ENCODE measurements around the gene GALNT16. TPM values are rescaled to one million over a fixed set of nuclear protein-coding genes. Genes with fewer than 3 reads are reported as not detected.

GALNT16 gene
- total RNA-seq, 1 donor from 2014 or later, result 124 TPM

DNA sequence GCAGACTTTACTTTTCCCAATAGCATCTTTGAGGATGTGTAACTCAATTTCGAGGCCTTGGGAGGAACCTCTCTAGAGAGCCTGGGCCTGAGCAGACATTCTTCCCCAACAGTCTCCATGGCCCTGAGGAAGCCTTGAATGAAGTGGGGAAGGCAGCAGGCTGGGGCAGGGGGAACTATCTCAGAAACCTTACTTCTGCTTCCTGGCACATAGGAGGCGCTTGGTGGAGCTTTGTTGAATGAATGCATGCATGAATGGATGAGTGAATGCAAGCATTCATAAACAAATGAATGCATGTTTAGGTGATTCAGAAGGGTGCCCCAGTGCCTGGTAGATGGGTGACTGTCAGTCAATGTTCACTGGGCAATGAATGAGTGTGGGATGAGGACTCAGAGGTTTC lies 58.3 kb downstream of the GALNT16 start:
- Mint-ChIP-seq H3K27ac (ENCODE audit: unreplicated experiment) (no peak overlapping the region), H3K4me1 (ENCODE audit: low read depth, unreplicated experiment) (peaks cover 7% of the 10 kb centered on the region), H3K27me3 (ENCODE audit: unreplicated experiment) (peaks cover 14% of the 10 kb centered on the region), H3K9me3 (ENCODE audit: unreplicated experiment) (peaks cover 11% of the 10 kb centered on the region), H3K36me3 (ENCODE audit: unreplicated experiment) (no peaks in the 10 kb centered on the region), H3K4me3 (ENCODE audit: unreplicated experiment) (no peak overlapping the region)
- no peak for TF ChIP-seq CTCF (IDR thresholded peaks at IDR 0.05; ENCODE audit: partially characterized antibody, unreplicated experiment)
- no peak for DNase-seq

DNA sequence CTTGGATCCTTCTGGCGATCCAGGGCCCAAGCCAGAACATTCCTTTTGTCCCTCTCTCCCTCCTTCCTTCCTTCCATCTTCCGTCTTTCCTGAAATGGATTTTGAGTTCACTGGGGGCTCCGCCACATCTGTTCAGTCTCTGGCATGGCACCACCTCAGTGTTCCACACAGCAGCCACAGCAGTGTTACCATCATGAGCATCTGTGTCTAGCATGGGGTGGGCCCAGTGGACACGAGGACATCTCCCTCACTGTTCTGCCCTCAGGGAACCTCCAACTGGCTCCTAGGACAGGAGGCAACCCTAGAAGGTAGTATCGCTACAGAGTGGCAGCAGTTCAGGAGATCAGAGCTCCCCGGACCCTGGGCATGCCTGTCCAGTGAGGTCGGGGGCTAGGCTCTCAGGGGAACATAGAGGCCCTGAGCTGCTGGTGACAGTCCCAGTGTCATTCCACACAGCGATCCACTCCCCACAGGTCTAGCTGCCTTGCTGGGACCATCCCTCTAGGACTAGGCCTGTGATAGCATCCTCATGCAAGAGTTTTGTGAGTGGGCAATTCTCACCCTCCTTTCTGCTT lies 59.0 kb downstream of the GALNT16 start:
- no peak overlapping the region for H3K27ac Mint-ChIP-seq (ENCODE audit: unreplicated experiment)
- H3K27me3 Mint-ChIP-seq (ENCODE audit: unreplicated experiment), result peaks cover 14% of the 10 kb centered on the region
- peaks cover 10% of the 10 kb centered on the region for H3K4me1 Mint-ChIP-seq (ENCODE audit: low read depth, unreplicated experiment)
- no peak overlapping the region for H3K4me3 Mint-ChIP-seq (ENCODE audit: unreplicated experiment)
- no peak for TF ChIP-seq CTCF (IDR thresholded peaks at IDR 0.05; ENCODE audit: partially characterized antibody, unreplicated experiment)
- peaks cover 11% of the 10 kb centered on the region for H3K9me3 Mint-ChIP-seq (ENCODE audit: unreplicated experiment)
- no peaks in the 10 kb centered on the region for H3K36me3 Mint-ChIP-seq (ENCODE audit: unreplicated experiment)
- no peak for DNase-seq

GRCh38 chr14:69319911-69320310 lies 60.0 kb downstream of the GALNT16 start:
- no peak for TF ChIP-seq CTCF (IDR thresholded peaks at IDR 0.05; ENCODE audit: partially characterized antibody, unreplicated experiment)
- no peak for DNase-seq
- Mint-ChIP-seq H3K27me3 (ENCODE audit: unreplicated experiment) (peaks cover 15% of the 10 kb centered on the region), H3K4me3 (ENCODE audit: unreplicated experiment) (no peak overlapping the region), H3K4me1 (ENCODE audit: low read depth, unreplicated experiment) (peaks cover 10% of the 10 kb centered on the region), H3K27ac (ENCODE audit: unreplicated experiment) (no peak overlapping the region), H3K36me3 (ENCODE audit: unreplicated experiment) (no peaks in the 10 kb centered on the region), H3K9me3 (ENCODE audit: unreplicated experiment) (peaks cover 11% of the 10 kb centered on the region)

- no peak for DNase-seq
- H3K27me3 Mint-ChIP-seq (ENCODE audit: unreplicated experiment), result peaks cover 14% of the 10 kb centered on the region
- H3K4me3 Mint-ChIP-seq (ENCODE audit: unreplicated experiment), result no peak overlapping the region
- H3K4me1 Mint-ChIP-seq (ENCODE audit: low read depth, unreplicated experiment), result peaks cover 10% of the 10 kb centered on the region
- peaks cover 12% of the 10 kb centered on the region for H3K9me3 Mint-ChIP-seq (ENCODE audit: unreplicated experiment)
- no peak for TF ChIP-seq CTCF (IDR thresholded peaks at IDR 0.05; ENCODE audit: partially characterized antibody, unreplicated experiment)
- no peaks in the 10 kb centered on the region for H3K36me3 Mint-ChIP-seq (ENCODE audit: unreplicated experiment)
- H3K27ac Mint-ChIP-seq (ENCODE audit: unreplicated experiment), result no peak overlapping the region
Observed at GRCh38 chr14:69320581-69321365, 60.8 kb downstream of the GALNT16 start.

Measured in glutamatergic neuron (in vitro differentiated cells).